Ectodermal cell (in vitro differentiated cells): ENCODE data around the gene RANBP6. TPM values are rescaled to one million over a fixed set of nuclear protein-coding genes. Genes with fewer than 3 reads are reported as not detected.
"Not testable (repeated sequence)": the region's sequence is repeated elsewhere in the genome, so short reads cannot be mapped to it uniquely, and the experiment has no call there.

Experiments
- H3K27ac ChIP-seq: 2 replicates; pipeline ENCODE4 v1.7.0; 2013; ENCODE audit warnings: mild to moderate bottlenecking, low read depth, low read length; ENCODE audit not compliant: insufficient read depth, poor library complexity, severe bottlenecking
- H3K27me3 ChIP-seq: 2 replicates; pipeline ENCODE4 v1.7.0; 2013; ENCODE audit warnings: mild to moderate bottlenecking, low read length; ENCODE audit not compliant: insufficient read depth, control insufficient read depth, poor library complexity, severe bottlenecking
- H3K36me3 ChIP-seq: one replicate; pipeline ENCODE4 v1.7.0; 2013; ENCODE audit warnings: low read length; ENCODE audit not compliant: control insufficient read depth, insufficient read depth
- H3K4me1 ChIP-seq: one replicate; pipeline ENCODE4 v1.7.0; 2013; ENCODE audit warnings: low read length; ENCODE audit not compliant: control insufficient read depth, insufficient read depth
- H3K4me3 ChIP-seq: 2 replicates; pipeline ENCODE4 v1.7.0; 2013; ENCODE audit warnings: low read depth, low read length, control low read depth; ENCODE audit not compliant: insufficient read depth
- H3K9me3 ChIP-seq: 2 replicates; pipeline ENCODE4 v1.7.0; 2013; ENCODE audit warnings: mild to moderate bottlenecking, low read length, moderate library complexity; ENCODE audit not compliant: control insufficient read depth
- WGBS, 2 experiments: methylation state at CpG; one replicate each; pipeline ENCODE4 v1.1.7; 2013; ENCODE audit warnings: missing lambda C conversion rate in 2 of 2; 5-methylcytosine and 5-hydroxymethylcytosine counted together
- polyA plus RNA-seq, 4 experiments: library from polyadenylated mRNA; stranded (reverse); fragments of 50-300 nt; gene quantifications; one replicate each; pipeline ENCODE4 v1.2.3, GENCODE V29; 2013

The RANBP6 gene
- polyA plus RNA-seq (2013, experiment 1 of 4) = 36.6 TPM
- 39.1 TPM for polyA plus RNA-seq (2013, experiment 2 of 4)
- polyA plus RNA-seq (2013, experiment 3 of 4) = 32.4 TPM
- polyA plus RNA-seq (2013, experiment 4 of 4) = 39.0 TPM

DNA sequence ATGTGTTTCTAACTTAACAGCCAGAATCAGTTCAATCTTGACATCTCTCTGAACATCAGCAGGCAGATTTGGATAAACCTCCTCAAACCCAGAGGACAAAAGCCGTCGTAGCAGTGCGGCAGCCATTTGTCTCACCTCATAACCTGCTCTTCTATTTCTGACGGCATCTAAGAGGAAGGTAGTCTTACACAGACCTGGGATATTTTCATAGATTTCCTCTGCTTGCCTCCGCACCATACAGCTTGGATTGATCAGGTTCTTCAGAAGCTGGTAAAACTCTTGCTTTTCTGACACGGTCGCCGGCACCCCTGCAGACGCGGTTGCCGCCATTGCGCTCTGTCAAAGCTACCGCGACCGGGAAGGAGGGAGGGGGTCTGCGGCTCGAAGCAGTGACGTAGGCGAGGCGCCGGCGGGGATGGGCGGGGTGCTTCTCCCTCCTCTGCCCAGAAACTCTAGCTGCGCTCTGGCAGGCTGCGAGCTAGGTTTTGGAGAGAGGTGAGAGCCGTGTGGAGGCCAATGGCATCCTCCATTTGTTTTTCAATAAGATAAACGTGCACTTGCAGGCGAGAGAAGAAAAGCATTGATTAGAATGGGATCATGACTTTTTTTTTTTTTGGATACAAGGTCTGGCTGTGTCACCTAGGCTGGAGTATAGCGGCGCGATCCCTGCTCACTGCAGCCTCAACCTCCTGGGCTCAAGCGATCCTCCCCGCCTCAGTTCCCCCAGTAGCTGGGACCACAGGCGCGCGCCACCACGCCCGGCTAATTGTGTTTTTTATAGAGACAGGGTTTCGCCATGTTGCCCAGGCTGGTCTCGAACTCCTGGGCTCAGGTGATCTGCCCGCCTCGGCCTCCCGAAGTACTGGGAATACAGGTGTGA, at the start of gene RANBP6:
RANBP6 (minus strand) TSS at position 347 of the 880 bp plus-strand sequence; CDS start at position 330, 17 bp downstream.
- Histone ChIP-seq H3K27me3 (no peaks in the 10 kb centered on the region), H3K9me3 (no peaks in the 10 kb centered on the region), H3K4me3 (peak within 1 kb of the TSS; percentile 90), H3K36me3 (no peaks in the 10 kb centered on the region), H3K27ac (peak within 1 kb of the TSS; percentile 82), H3K4me1 (peaks cover 14% of the 10 kb centered on the region)
- 28 to 30% methylated on average over 43 of the region's 43 CpGs for WGBS, 2 experiments

GRCh38 chr9:6063146-6063545, 47.7 kb upstream of the RANBP6 start:
- not testable (repeated sequence) for H3K27me3 ChIP-seq, H3K9me3 ChIP-seq, H3K27ac ChIP-seq, H3K4me1 ChIP-seq, H3K4me3 ChIP-seq, H3K36me3 ChIP-seq
- 93 to 94% methylated on average over 7 of the region's 7 CpGs for WGBS, 2 experiments

DNA sequence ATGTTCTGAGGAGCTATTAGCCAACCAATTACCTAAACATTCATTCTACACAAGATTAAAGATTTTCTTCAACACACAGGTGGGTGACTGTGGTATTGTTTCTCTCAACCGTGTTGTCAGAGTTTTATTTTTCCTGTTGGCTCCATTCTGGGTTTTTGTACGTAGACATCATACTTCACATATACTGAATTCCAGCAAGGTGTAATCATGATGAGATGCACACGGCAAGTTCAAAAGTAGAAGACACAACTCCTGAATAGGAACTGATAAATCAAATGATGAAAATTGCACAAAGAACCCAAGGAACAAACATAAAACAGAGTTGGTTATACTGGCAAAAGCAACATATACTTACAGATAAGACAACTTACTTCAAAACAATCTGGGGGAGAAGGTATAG, 40.2 kb upstream of the RANBP6 start:
- Histone ChIP-seq H3K4me1 (no peaks in the 10 kb centered on the region), H3K9me3 (no peaks in the 10 kb centered on the region), H3K4me3 (no peak overlapping the region), H3K27me3 (no peaks in the 10 kb centered on the region), H3K27ac (no peak overlapping the region), H3K36me3 (no peaks in the 10 kb centered on the region)
- 83 to 94% methylated on average over 2 to 3 of the region's 3 CpGs for WGBS, 2 experiments

DNA sequence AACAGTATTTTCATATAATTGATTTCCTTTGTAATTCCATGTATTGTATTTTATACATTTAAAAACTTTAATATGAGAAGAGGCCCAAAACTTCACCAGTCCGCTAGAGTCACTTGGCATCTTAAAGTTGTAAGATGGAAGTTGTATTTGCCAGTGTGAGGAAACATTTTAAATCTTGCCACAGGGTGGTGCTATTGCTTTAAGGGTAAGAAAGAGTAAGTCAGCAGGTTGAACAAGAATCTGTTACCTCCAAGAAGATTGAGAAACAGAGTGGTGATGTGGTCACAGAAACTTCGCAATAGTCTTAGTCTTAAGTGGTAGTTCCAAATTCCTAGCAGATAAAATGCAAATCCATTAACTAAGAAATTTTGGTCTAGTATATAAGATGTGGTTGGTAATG, 39.8 kb upstream of the RANBP6 start:
- H3K36me3 ChIP-seq = no peaks in the 10 kb centered on the region
- no peaks in the 10 kb centered on the region for H3K9me3 ChIP-seq
- WGBS, 2 experiments = 74 to 84% methylated on average over 2 of the region's 2 CpGs
- no peak overlapping the region for H3K4me3 ChIP-seq
- no peaks in the 10 kb centered on the region for H3K27me3 ChIP-seq
- no peak overlapping the region for H3K27ac ChIP-seq
- no peaks in the 10 kb centered on the region for H3K4me1 ChIP-seq

GRCh38 chr9:6054280-6055099, 39.1 kb upstream of the RANBP6 start:
- WGBS, 2 experiments = 31 to 36% methylated on average over 3 of the region's 3 CpGs

GRCh38 chr9:6052293-6052919, 37.0 kb upstream of the RANBP6 start:
- 93 to 100% methylated on average over 1 to 2 of the region's 2 CpGs for WGBS, 2 experiments

More at GRCh38 chr9:6054280-6055099, 39.1 kb upstream of the RANBP6 start:
- Histone ChIP-seq H3K4me3 (no peak overlapping the region), H3K4me1 (no peaks in the 10 kb centered on the region), H3K27ac (no peak overlapping the region), H3K9me3 (no peaks in the 10 kb centered on the region), H3K36me3 (no peaks in the 10 kb centered on the region), H3K27me3 (no peaks in the 10 kb centered on the region)

GRCh38 chr9:6051511-6051950, 36.1 kb upstream of the RANBP6 start:
- Histone ChIP-seq H3K36me3 (no peaks in the 10 kb centered on the region), H3K9me3 (no peaks in the 10 kb centered on the region), H3K27me3 (no peaks in the 10 kb centered on the region), H3K27ac (no peak overlapping the region), H3K4me3 (no peak overlapping the region), H3K4me1 (no peaks in the 10 kb centered on the region)
- WGBS, 2 experiments = 93 to 95% methylated on average over 2 of the region's 2 CpGs

More at GRCh38 chr9:6052293-6052919, 37.0 kb upstream of the RANBP6 start:
- H3K36me3 ChIP-seq = no peaks in the 10 kb centered on the region
- no peaks in the 10 kb centered on the region for H3K9me3 ChIP-seq
- no peak overlapping the region for H3K27ac ChIP-seq
- no peaks in the 10 kb centered on the region for H3K27me3 ChIP-seq
- H3K4me1 ChIP-seq = no peaks in the 10 kb centered on the region
- H3K4me3 ChIP-seq = no peak overlapping the region

GRCh38 chr9:6049798-6050197, 34.4 kb upstream of the RANBP6 start:
- 53 to 58% methylated on average over 1 of the region's 1 CpG for WGBS, 2 experiments
- no peaks in the 10 kb centered on the region for H3K9me3 ChIP-seq

DNA sequence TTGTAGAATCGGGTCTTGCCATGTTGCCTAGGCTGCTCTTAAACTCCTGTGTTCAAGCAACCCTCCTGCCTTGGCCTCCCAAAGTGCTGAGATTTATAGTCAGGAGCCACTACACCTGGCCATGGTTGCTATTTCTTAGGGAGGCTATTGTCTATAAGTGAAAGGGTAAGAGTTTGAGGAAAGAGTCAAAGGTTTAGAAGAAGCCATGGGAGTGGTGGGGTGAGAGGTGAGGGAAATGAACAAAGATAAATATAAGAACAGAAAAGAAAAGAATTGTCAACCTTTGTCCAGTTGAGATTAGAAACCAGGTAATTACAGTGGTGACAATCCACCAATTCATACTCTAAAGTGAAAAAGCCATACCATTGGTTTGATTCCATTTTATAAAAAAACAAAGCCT, 32.6 kb upstream of the RANBP6 start:
- H3K4me3 ChIP-seq = no peak overlapping the region
- WGBS, 2 experiments = 83 to 86% methylated on average over 1 of the region's 1 CpG
- H3K9me3 ChIP-seq = no peaks in the 10 kb centered on the region
- no peaks in the 10 kb centered on the region for H3K36me3 ChIP-seq
- no peaks in the 10 kb centered on the region for H3K4me1 ChIP-seq
- H3K27ac ChIP-seq = no peak overlapping the region
- no peaks in the 10 kb centered on the region for H3K27me3 ChIP-seq

More at GRCh38 chr9:6049798-6050197, 34.4 kb upstream of the RANBP6 start:
- no peaks in the 10 kb centered on the region for H3K4me1 ChIP-seq
- no peaks in the 10 kb centered on the region for H3K27me3 ChIP-seq
- H3K4me3 ChIP-seq = no peak overlapping the region
- H3K36me3 ChIP-seq = no peaks in the 10 kb centered on the region
- H3K27ac ChIP-seq = no peak overlapping the region
